Measurements from ENCODE around the gene SFXN2.

DNA sequence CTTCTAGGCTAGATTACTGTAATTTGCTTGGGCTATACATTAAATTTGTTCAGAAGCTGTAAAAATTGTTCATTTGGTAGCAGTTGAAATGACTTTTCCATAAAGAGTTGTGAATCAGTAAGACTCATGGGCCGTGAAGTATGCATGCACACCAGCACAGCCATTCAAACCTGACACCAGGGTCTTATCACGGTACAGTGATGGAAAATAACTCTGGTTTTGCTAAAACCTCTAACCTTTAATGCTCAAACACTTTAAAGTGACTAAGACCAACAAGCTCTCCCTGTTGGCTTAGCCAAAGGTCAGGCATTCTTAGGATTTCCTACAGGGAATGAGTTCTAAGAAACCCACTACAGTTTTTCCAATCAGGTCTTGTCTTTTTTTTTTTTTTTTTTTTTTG is 11.7 kb upstream of the SFXN2 start:
- no peak for TF ChIP-seq CTCF (IDR thresholded peaks at IDR 0.05)
- TF ChIP-seq POLR2AphosphoS5 (IDR thresholded peaks at IDR 0.05), result no peak
